Epithelial cell of prostate (primary cell): Measurements from ENCODE around the gene ARID5B.

Experiments used
- DNase-seq: peaks from one replicate; pipeline ENCODE4 v3.0.0-alpha.2; 2011; ENCODE audit warnings: low read depth, low spot score
- H3K27ac ChIP-seq: fragments of 450-650 bp; 2 replicates; pipeline ENCODE4 v1.5.1; 2017; ENCODE audit warnings: mild to moderate bottlenecking

ARID5B gene

DNA sequence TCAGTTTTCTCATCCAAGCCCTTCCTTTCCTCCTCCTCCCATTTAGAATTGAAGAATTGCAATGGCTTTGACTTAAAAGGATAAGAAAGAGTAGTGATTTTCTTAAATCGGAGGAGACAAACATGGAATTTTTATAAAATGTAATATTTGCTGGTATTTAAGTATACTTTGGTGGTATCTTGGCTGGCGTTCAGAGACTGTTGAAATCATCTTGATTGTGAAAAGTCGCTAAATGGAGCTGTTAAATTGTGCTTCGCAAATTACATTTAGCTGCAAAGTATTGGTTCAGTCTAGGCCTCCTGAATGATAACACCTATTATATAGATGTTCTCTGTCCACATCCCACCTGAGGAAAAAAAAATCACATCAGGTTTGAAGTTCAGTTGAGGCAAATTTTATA lies 81.8 kb downstream of the ARID5B start:
- no peak overlapping the region for H3K27ac ChIP-seq
- no peak for DNase-seq

DNA sequence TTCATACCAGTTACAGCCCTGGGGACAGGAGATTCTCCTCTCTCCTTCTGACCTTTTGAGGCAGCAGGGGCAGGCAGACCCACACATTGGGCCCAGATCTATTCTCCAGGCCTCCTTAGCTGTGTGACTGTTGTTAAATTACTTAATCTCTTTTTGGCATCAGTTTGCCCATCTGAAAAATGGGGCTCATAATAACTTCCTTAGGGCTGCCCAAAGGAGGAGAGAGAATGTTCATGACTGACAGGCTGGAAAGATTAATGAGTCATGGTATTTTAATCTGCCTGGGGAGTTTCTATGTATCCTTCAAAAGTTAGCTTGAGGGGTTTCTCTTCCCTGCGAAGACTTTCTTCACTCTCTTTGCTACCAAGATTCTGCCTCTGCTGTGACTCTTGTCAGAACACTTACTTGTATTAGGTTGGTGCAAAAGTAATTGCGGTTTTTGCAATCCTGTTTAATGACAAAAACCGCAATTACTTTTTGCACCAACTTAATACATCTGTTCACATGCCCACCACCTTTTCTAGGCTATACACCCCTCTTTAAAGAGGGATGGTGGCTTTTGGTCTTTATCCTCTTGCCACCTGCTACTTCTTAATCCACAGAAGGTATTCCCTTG lies 83.4 kb downstream of the ARID5B start:
- no peak for DNase-seq
- H3K27ac ChIP-seq: no peak overlapping the region

DNA sequence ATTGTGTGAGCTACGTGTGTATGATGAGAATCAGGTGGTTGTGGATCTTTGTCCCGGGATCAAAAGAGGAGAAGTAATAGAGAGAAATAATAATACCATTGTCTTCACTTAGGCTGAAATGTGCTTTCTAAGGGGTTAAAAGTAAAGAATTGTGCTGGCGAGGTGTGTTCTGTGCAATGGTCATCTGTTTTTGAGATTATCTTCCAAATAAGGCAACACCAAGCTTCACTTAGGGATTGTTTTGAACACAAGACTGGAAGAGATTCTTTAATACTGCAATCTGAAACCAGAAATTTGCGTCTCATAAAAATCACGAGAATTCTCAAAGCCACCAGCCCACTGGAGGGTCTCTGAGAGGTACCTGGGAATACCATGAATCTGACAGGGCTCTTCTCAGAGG lies 84.2 kb downstream of the ARID5B start:
- no peak for DNase-seq
- no peak overlapping the region for H3K27ac ChIP-seq

DNA sequence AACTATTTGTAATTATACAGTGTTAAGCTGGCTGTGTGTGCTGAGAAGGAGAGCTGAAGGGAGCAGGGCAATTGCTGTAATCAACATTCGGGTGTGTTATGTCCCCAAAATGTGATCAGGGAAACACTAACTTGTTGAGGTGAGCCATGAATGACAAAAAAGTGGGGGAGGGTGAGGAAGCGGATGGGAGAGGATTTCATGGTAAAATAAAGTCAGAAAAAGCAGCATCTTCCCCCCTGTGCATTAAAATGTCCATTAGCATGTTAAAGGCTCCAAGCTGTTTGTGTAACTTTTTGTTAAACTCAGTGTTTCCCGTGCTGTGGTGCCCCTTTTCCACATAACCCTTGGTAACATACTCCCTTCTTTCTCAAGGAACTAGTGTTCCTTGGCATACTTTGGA lies 84.9 kb downstream of the ARID5B start:
- no peak overlapping the region for H3K27ac ChIP-seq

DNA sequence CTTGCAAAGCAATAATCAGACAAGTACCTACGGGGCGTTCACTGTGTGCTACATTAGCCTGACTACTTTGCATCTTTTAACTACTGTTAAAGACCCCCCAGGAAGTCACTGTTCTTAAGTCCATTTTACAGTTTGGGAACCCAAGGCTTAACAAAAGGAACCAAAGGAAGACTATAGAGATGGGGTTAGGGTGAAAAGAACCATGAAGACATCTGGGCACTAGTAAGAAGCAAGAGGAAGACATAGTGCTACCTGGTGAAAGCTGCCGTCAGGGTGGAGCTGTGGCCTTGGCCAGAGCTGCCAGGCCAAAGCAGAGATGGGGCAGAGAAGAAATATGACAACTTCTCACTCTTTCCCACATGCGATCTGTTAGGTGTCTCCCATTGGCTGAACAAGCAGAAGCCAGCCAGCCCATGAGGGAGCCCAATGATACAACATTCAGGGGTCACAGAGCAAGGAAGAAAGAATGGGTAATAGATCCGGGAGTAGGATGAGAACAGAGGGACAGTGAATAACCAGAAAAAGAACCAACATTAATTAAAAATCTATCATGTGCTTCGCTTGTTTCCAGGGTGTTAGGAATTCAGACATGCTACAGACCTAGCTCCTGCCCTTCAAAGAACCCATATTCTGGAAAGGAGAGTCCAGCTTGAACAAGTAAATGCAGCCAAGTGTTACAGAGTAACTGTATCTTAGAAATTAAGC lies 85.4 kb downstream of the ARID5B start:
- DNase-seq: no peak
- H3K27ac ChIP-seq: peak overlapping the region; percentile 63

More for the DNA sequence above, 84.9 kb downstream of the ARID5B start:
- no peak for DNase-seq

DNA sequence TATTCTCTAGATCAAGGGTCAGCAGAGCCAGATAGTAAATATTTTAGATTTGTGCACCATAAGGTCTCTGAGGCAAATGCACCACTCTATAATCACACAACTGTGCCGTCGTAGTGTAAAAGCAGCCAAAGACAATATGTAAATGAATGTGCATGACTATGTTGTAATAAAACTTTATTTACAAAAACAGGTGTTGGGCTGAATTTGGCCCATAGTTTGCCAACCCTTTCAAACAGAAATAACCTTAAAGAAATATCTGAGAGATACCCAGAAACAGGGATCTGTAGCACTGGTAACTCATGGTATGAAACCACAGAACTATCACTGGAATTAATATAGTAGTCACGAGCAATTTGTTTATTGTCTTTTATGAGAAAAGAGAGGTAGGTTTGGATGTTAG lies 86.0 kb downstream of the ARID5B start:
- DNase-seq: no peak
- H3K27ac ChIP-seq: peak overlapping the region; percentile 63

DNA sequence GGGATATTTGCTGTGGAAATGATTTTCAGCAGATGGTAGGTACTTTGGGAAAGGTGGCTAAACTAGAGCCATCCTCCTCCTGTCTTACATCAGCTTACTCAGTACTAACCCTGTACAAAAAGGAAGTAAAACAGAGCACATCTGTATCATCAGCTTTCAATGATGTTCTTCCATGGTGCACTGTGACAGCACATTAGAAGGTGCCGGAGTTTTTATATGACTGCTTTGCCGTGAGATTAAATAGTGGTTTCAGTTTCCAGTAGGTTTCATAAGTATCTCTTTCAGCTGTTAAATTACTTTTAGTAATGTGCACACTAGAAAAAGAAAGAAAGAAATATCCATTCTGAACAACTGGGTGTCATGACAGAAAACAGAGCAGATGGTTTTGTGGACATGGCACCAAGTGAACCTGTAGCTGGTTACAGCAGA lies 86.5 kb downstream of the ARID5B start:
- peak overlapping the region; percentile 63 for H3K27ac ChIP-seq
- DNase-seq: no peak

DNA sequence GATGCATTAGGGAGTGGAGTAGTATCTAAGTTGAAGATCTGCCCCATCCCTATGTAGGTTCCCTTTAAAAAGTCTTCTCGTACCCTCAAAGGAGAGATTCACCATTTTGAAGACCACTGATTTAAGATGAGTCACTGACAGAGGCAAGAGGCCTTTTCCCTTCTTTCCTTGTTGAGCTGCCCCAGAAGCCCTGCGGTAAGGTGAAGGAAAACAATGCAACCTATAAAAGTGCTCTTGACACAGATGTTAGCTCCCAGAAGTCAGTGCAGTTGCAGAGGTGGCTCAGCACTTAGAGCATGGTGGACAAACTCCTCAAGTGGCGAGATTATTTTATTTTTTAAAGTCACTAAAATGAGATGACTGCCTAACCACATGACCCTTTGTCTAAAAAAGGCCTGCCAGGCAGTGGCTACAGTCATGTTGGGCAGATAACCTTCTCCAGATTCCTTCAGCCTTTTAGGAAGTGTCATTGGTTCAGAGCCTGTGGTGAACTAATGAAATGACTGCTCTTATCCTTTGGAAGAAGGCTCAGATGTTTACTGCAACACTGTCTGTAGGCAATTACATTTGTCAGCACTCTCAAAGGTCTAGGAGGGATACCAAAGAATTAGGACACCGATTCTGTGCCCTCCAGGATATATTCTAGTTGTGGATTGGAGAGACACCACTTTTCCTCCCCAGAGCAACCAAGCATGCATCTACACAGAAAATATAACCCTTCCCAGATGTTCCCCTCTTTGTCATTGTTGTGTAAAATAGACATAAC lies 88.7 kb downstream of the ARID5B start:
- H3K27ac ChIP-seq: no peak overlapping the region
- no peak for DNase-seq

DNA sequence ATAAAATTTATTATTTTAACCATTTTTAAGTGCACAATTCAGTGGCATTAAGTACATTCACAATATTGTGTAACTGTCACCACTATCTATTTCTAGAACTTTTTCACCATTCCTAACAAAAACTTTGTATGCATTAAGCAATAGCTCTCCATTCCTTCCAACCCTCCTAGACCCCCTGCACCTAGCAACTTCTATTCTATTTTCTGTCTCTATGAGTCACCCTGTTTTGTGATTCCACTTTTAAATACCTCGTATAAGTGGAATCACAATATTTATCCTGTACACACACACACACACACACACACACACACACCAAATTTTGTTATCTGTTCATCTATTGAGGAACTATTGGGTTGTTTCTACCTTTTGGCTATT lies 89.2 kb downstream of the ARID5B start:
- no peak overlapping the region for H3K27ac ChIP-seq
- DNase-seq: no peak

DNA sequence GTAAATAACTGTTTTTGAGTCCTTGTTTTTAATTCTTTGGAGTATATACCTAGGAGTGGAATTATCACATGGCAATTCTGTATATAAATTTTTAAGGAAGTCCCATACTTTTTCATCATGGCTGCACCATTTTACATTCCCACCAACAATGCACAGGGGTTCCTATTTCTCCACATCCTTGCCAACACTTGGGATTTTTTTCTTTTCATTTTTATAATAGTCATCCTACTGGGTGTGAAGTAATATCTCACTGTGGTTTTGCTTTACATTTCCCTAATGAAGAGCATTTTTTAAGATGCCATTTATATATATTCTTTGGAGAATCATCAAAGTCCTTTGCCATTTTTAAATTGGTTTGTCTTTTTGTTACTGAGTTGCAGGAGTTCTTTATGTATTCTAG lies 89.7 kb downstream of the ARID5B start:
- no peak overlapping the region for H3K27ac ChIP-seq
- no peak for DNase-seq

DNA sequence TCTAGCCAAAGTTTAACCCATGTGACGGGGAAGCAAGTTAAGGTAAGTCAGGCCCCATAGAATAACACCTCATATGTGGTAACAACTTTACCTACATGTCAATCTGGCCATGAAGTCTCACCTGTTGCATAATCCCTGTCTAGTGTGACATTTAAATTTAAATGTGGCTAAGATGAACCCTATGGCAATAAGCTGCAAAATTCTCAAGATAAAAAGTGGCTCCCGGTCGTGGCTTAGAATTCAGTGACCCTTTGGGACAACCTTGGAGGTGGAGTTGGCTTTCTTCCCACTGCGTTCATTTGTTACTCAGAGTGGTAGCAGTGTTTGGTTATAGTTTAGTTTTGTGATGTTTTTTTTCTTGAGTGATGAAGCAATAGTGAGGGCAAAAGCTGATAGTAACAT lies 90.6 kb downstream of the ARID5B start:
- peak overlapping the region; percentile 82 for H3K27ac ChIP-seq
- DNase-seq: no peak

DNA sequence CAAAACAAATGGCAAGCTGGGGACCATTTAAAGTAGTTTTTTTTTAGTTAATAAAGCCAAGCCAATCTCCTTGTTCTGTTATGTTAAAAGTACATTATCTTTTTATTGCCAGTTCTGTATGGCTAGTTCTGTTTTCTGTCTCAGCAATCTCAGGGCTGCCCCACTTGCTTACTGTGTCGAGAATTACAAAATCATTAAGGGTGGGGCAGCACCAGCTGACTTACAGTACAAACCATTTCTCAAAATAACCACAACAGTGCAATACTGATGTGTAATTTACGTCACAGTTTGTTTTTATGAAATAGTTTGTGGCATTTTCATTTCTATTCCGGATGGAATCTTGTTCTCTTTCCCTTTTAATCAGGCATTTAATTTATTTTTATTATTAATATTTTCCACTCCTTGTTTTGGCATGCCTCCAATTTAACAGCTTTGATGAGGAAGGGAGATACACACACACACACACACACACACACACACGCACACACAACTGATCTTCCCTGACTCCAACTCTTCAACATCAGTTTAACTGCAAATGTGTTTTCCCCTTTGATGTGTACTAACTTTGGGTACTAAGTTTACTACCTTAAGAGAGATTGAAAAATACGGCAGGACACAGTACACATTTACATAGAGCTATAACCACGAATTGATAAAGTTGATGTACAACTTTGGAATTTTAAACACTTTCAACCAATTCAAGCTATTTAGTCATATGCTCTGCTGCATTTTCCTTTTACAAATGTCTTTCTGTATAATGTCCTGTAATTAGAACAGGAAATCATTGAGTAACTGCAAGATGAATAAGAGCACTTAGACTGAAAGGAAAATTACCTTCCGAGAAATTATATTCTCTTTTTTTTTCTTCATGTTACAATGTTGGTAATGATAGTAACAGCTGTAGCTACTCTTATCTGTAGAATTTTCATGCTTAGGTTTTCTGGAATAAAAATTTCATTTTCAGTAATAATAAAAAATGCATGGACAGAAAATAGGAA lies 91.5 kb downstream of the ARID5B start:
- peak; percentile 70 for DNase-seq
- H3K27ac ChIP-seq: peak overlapping the region; percentile 82

DNA sequence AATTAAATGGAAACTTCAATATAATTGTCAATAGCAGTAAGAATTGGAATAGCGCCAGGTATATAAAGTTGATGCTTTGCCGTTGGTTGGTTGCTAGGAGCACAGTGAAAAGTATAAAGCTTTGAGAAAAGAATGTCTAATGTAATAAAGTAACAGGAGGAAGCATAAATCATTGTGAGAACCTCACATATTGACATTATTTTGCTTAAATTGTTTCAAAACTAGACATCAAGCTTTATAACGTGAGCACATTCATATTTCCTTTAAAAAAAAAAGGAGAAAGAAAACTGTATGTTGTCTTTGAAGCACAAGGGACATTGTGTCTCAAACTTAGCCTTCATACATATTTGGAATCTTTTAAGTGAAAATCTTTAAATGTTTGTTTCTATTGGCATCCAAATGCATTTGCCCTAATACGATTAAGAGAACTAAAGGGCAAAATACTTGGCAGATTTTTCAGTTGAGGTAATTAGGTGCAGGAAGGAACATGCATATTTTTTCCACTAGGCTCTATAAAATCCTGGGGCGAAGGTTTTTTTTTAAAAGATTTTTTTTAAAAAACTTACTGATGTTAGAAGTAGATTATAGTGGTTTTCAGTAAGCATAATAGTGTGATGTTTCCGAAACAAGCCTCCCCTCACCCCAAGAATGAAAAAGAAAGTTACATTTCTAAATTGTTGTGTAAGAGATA lies 92.4 kb downstream of the ARID5B start:
- no peak for DNase-seq

DNA sequence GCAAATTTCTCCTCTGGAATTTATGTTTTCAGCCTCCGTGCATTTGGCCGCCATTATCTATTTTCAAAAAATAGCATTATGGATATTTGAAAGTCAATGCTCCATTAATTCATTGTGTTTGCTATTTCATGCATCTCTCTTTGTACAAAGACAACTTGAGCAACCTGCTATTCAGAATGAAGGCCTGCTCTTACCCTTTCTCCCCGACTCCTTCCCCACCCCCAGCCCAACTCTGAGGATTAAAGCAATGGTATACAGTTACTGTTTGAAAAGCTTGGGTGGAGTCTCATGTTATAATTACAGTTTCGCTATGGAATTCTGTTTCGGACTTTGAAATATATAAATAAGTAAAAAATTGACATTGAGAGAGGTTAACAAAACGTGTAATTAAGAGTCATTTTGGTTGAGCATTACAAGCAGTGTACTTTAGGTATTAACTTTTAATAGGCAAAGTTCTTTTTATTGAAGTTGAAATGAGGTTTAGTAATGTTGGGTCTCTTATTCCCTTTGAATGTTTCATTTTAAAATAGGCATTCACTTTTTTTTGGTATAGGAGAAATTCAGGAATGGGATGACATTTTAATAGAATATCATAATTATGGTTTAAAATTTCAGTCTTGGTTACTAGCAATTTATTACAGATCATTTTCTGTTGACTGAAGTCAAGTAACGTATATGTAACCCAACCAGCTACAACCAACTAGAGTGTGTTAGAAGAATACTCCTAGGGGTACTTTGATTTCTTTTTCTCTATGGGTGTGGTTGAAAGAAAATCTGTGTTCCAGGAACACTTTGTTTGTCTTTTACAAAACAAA lies 93.1 kb downstream of the ARID5B start:
- DNase-seq: no peak
- H3K27ac ChIP-seq: peak overlapping the region; percentile 82

More for the DNA sequence above, 92.4 kb downstream of the ARID5B start:
- H3K27ac ChIP-seq: peak overlapping the region; percentile 82

DNA sequence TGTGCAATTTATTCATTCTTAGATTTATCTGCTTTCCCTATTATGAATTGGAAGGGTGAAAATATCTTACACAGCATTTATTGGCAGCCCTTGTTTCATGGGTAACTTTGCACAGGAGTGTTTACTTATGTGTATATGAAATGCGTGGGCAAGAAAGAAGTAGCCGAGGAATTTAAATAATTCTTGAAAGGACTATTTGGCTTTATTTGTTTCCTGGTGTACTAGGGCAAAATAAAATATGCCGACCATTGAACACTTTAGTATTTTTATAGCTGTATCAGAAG lies 93.7 kb downstream of the ARID5B start:
- no peak for DNase-seq
- no peak overlapping the region for H3K27ac ChIP-seq

DNA sequence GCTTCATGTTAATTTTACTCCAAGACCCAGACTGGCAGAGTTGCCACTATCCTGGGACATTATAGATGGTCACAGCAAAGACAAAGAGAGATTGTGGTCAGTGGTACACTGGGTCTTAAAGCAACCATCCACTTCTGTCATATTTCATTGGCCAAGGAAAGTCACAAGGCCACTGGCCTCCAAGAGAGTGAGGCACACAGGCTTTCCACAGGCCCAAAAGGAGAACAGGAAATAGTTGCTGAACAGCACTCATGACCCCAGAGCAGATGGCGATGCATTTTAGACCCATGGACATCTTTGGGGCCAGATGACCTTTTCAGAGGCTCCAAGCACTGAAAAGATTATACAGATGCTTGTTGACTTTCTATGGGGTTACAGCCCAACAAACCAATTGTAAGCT lies 97.4 kb downstream of the ARID5B start:
- DNase-seq: no peak
- no peak overlapping the region for H3K27ac ChIP-seq

DNA sequence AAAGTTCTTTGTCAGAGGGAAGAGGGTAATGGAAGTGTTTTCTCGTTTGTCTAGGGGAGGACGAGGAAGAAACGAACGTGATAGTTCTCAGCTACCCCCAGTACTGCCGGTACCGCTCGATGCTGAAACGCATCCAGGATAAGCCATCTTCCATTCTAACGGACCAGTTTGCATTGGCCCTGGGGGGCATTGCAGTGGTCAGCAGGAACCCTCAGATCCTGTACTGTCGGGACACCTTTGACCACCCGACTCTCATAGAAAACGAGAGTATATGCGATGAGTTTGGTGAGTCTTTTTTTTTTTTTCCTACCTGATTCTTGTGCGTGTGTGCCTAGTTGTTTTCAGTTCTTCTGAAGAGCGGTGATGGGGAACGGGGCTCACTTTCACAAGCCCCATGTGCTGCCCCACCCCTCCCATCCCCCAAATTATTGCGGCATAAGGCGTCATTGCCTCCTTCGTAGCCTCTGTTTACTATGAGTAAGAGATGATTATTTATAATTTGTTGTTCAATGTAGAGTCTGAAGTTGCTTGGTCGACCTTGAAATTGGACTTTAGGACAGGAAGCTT lies 98.6 kb downstream of the ARID5B start:
- DNase-seq: no peak
- H3K27ac ChIP-seq: no peak overlapping the region

DNA sequence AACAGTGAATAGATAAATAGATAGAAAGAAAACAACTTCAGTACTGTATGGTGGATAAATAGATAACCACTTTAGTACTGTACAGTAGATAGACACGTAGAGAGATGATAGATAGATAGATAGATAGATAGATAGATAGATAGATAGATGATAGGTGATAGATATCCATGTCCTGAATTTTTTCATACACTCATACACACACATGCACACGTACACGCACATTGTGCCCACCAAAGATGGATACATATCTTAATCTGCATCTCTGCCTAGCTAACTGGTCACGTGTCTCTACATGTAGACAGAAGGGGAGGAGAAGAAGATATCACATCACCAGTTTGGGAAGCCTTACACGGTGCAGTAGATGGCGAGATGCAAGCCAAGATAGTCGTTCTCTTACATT lies 99.2 kb downstream of the ARID5B start:
- H3K27ac ChIP-seq: no peak overlapping the region
- no peak for DNase-seq

DNA sequence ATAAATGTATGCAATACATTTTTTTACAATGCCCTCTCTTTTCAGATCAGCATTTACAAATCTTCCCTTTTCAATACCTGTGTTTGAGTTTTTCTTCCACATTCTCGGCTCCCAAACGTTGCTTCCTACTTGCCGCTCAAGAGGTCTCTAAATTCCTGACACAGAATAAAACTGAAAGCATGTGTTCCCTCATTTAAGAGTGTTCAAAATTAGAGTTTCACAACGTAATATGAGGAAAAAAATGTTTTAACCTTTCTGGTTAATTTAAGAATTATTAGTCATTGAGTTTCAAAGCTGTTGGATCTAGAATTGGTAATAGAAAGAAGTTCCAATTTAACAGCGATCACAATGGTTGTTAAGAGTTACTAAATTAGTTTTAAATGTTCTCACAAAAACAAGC lies 100.4 kb downstream of the ARID5B start:
- H3K27ac ChIP-seq: no peak overlapping the region
- no peak for DNase-seq
